ENCODE measurements around the gene ATF5.
A peak's percentile ranks its signal among the peaks of the same experiment; 100 is the strongest.
"Not testable (repeated sequence)": the region's sequence is repeated elsewhere in the genome, so short reads cannot be mapped to it uniquely, and the experiment has no call there.

Gene ATF5

DNA sequence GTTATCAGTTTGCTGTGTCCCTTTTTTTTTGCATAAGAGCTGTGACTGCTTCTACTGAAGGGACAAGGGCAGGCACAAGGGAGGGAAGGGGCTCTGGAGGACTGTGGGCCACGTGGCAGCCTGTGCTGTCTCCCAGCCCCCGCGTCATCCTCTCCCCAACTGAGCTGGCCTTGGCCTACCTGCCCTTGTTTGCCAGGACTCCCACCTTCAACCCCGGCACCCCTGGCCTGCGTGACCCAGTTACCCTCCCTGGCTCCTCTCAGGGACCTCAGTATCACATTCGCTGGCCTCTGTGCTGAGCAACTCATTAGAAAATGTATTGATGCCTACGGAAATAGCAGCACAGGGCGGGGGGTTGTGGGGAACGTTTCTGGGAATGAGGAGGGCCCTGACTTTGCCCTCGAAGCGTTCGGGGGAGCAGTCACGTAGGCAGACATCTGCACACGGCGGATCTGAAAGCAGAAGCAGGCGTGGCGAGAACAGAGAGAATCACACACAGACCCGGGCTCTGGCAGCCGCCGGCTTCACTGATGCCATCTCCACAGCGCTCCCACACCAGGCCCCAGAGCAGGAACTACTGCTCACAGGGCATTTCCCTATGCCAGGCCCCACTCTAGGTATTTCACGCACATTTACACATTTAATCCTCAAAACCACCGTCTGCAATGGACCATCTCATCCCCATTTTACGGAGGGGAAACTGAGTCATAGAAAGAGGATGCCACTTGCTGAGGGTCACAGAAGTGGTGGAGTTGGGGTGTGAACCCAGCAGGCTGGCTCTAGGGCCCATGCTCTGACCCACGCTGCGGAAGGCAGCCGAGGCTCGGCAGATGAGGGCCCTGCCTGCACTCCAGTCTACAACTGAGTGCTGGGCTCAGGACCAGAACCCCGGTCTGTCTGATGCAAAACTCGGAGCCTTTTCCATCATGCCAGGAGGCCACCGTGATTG lies 5.7 kb upstream of the ATF5 start:
- DNase-seq (ENCODE audit: low read depth) = no peak

DNA sequence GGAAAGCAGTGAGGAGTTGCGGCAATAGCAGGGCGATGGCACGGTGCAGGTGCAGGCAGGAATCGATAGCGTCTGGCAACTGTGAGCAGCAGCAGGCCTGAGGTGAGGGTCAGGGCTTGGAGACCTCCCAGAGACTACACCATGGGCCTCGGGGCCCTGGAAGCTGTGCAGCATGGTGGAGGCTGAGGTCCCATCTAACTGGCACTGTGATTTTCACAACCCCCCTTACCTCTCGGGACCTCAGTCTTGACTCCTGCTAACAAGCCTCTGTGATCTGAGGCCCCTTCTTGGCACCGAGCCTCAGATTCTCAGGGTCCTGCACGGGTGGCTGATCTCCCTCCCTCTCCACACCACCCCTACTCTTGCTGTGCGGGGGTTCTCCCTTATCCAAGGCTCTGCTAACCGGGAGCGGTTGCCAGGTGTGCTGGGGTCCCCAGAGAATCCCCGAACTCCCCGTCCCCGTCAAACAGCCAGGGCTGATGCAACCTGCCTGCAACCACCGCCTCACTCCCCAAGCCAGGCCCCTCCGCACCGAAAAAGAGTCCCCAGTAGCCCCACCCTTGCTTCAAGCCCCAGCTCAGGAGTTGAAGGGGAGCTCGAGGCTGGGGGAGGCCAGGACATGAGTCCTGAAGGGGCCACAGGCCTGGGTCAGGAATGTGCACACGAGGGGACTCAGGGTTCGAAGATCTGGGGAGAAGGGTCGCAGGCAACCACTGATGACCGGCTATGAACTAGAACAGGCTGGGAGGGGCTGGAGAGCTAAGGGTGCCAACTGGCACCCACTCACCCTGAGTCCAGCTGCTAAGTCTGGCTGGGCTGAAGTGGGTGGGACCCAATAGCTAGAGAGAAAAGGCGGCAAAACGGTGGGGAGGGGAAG lies 4.8 kb upstream of the ATF5 start:
- DNase-seq (ENCODE audit: low read depth) = no peak

DNA sequence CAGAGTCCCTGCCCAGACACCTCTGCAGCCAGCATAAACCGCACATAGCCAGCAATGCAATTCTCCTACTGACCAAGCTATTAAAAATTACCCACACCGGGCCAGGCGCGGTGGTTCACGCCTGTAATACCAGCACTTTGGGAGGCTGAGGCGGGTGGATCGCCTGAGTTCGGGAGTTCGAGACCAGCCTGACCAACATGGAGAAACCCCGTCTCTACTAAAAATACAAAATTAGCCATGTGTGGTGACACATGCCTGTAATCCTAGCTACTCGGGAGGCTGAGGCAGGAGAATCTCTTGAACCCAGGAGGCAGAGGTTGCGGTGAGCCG lies 4.2 kb upstream of the ATF5 start:
- not testable (repeated sequence) for DNase-seq (ENCODE audit: low read depth)

DNA sequence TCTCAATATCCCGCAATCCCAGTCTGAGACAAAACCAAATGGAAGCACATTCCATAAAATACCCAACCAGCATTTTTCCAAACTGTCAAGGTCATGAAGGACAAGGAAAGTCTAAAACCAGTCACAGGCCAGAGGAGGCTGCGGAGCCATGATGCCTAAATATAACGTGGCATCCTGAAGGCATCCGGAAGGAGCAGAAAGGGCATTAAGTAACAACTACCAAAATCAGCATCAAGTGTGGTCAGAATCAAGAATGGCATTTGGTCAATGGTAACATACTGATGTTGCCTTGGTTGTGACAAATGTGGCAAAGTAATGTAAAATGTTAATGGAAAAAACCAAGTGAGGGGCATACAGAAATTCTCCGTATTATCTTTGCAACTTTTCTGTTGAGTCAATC lies 3.5 kb upstream of the ATF5 start:
- no peak for DNase-seq (ENCODE audit: low read depth)

DNA sequence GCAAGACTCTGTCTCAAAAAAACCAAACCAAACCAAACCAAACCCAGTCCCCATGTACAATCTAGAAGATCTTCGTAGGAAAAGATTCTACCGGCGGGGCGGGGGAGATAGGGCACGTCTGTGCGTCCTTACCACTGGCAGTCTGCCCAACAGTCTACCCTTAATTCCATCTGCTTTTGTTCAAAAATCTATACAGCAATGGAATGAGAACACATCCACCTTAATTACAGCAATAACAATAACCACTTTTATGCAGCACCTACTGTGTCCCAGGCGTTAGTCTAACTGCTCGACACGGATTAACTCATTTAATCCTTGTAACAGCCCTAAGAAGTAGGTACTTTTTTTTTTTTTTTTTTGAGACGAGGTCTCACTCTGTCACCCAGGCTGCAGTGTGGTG lies 2.5 kb upstream of the ATF5 start:
- no peak for DNase-seq (ENCODE audit: low read depth)

DNA sequence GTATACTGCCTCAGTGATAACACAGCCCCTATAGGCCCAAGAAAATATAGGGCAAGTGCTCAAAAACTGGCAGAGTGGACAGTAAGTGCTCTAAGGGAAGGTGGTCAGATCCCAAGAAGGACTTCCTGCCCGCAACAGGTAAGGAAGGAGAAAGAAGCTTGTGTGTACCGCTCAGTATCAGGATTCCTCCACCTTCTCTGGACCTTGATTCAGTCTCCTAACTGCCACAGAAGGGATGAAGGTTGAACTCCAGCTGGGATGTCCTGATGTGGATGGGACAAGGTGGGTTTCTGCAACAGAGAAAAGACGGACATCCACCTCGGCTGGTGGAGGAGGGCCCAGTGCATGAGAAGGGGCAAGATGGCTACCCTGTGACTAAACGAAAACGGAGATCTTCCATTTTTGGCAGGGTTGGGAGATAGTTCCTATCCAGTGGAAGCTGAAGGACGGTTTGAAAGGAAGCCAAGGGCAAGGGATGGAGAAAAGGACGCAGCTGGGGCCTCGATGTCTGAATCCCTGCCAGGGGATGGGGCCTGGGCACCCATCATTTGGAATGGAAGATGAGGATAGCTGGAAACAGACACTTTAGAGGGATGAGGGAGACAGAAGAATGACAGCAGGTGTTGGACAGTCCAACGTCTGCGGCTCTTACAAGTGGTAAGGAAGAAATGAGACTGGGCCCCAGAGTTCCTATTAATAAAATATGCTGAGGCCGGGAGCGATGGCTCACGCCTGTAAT lies 1.3 kb upstream of the ATF5 start:
- no peak for DNase-seq (ENCODE audit: low read depth)

DNA sequence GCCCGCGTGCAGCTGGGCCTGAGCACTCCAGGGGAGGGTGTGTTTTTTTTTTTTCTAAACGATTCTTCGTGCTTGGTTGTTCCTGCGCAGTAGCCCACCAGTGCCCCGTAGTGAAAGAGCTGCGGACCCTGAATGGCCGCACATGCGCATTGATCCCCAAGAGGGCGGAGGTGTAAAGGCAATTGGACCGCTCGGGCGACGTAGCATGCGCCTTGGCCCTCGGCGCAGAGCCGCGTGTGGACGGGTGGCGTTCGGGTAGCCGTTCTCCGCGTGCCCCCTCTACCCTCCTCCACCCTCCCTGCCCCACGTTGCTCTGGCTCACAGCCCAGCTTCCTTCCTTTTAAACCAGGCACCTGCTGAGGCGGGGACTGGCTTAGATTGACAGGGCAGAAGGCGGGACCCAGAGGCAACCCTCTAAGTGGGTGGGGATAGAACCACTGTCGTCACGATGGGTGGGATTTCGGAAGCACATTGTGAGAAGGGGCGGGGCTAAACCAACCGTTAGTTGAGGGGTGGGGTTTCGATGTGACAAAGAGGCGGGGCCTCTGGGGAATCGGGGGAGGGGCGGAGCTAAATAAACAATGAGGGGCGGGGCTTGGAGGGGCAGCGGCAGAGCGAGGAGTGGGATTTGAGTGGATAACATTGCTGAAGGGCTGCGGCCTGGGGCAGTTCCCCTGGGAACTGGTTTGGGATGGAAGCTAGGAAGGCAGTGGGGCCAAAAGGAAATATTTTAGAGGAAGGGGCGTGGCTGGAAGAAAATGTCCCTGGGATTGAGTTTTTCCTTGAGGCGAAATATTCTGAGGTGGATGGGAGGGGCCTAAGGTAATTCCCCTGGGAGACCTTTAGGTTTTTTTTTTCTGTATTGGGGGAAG lies 842 bp downstream of the ATF5 start:
- DNase-seq (ENCODE audit: low read depth) = peak; percentile 100

DNA sequence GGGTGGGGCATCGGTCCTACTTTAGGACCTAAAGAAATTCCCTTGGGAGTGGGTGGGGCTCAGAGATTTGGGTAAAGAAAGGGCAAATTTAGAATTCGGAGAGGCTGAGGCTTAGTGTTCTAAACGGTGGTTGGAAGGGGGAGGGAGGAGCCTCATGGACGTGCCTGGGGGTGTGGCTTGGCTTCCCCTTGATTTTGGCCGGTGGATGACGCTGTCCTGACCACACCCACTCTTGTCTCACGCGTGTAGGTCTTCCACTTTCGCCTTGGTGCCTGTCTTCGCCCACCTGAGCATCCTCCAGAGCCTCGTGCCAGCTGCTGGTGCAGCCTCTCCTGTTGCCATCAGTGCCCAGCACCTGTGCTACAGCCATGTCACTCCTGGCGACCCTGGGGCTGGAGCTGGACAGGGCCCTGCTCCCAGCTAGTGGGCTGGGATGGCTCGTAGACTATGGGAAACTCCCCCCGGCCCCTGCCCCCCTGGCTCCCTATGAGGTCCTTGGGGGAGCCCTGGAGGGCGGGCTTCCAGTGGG lies 1.5 kb downstream of the ATF5 start:
- no peak for DNase-seq (ENCODE audit: low read depth)

DNA sequence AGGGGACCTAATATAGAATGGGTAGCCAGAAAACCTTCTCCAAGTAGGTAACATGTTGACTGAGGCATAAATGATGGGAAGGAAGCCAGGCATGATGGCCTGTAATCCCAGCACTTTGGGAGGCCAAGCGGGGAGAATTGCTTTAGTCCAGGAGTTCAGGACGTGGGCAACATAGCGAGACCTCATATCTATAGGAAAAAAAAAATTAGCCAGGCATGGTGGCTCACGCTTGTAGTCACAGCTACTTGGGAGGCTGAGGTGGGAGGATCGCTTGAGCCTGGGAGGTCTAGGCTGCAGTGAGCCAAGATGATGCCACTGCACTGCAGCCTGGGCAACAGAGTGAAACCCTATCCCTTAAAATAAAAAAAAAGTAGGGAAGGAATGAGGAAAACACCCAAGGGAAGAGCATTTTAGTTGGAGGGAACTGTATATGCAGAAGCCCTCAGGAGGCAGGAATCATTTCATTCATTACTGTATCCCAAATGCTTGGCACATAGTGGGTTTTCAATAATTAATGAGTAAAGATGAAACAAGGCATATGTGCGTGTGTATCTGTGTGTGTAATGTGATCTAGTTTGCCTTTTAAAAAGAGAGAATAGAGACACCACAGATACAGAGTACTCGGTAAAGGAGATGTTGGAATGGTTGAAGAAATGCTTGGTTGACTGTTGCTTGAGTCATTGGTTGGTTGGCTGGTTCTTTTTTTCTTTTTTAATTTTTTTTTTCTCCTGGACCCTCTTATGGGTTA lies 2.5 kb downstream of the ATF5 start:
- DNase-seq (ENCODE audit: low read depth) = no peak

DNA sequence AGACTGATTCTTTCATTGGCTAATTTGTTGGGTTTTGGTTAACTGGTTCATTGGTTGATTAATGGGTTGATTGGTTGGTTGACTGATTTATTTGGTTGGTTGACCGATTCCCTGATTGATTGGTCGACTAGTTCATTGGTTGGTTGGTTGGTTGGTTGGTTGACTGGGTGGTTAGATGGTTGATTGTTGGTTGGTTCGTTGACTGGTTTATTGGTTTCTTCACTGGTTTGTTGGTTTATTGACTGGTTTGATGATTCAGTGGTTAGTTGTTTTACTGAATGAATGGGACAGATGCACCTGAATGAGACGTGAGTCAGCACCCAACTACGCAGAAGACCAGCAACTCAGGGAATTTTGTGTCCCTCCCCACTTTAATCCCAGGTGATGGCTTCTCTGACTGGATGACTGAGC lies 3.0 kb downstream of the ATF5 start:
- no peak for DNase-seq (ENCODE audit: low read depth)

DNA sequence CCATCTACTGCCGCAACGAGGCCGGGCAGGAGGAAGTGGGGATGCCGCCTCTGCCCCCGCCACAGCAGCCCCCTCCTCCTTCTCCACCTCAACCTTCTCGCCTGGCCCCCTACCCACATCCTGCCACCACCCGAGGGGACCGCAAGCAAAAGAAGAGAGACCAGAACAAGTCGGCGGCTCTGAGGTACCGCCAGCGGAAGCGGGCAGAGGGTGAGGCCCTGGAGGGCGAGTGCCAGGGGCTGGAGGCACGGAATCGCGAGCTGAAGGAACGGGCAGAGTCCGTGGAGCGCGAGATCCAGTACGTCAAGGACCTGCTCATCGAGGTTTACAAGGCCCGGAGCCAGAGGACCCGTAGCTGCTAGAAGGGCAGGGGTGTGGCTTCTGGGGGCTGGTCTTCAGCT lies 3.7 kb downstream of the ATF5 start:
- no peak for DNase-seq (ENCODE audit: low read depth)

DNA sequence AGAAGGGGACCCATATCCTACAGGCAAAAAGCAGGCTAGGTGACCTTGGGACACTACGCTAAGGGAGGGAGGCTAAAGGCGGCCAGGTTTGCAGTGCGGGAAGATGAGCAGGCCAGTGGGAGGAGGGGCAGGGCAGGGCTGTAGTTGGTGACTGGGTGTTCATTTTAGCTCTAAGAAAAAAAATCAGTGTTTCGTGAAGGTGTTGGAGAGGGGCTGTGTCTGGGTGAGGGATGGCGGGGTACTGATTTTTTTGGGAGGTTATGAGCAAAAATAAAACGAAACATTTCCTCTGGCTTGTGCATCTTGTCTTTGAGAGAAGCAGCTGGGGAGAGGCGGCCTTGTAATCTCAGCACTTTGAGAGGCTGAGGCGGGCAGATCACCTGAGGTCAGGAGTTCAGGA lies 4.6 kb downstream of the ATF5 start:
- no peak for DNase-seq (ENCODE audit: low read depth)

DNA sequence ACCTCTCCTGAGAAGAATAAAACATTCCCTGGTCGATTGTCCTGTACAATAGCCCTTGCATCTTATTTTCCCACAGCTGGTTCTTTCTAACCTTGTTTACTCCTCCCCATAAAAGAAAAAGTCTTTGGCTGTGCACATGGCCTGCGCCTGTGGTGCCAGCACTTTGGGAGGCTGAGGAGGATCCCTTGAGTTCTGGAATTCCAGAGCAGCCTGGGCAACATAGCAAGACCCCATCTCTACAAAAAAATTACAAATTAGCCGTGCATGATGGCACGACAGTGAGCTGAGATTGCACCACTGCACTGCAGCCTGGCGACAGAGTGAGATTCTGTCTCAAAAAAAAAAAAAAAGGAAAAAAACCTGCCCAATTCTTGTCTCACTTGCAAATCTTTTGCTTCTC lies 7.5 kb downstream of the ATF5 start:
- no peak for DNase-seq (ENCODE audit: low read depth)

DNA sequence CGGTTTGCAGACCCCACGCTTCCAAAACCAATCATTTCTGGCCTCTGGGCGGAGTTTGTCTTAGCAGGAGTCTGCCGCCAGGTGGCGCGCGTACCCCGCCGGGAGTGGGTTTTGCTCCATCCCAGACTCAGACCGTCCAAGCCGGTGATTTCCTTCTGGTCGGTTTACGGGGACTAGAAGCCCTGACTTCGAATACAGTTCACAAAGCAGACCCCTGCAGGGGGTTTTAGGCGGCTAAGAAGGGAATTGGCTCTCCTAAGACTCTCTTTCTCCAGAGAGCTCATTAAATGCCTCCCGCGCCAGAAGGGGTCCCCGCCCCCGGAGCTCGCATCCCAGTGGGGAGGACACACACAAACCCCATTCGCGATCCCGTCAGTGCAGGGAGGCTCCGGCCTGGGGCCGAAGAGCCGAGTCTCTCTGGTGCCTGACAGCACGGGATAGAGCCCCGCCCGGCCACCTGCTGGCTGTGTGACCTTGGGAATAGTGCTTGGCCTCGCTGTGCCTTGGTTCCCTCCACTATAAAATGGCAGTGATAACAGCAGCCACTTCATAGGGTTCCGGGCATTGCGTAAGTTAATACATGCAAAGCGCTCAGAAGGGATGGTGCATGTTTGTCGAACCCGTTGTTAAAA lies 8.9 kb downstream of the ATF5 start:
- DNase-seq (ENCODE audit: low read depth) = no peak

DNA sequence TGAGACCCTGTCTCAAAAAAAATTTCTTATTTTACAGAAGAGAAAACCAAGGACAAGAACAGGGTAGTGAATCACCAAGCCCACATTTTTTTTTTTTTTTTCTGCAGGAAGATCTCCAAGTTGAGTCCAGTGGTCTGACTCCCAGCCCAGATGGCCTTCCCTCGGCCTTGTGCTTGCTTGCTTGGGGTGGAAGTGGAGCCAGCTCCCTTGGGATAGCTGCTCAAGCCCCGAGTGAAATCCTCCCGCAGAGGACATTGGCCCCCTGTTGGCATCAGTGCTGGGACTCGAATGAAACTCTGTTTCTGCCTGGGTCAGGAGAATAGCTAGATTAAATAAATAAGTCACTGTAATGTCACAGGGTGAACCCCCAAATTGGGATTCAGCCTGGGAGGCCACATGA lies 9.7 kb downstream of the ATF5 start:
- no peak for DNase-seq (ENCODE audit: low read depth)

DNA sequence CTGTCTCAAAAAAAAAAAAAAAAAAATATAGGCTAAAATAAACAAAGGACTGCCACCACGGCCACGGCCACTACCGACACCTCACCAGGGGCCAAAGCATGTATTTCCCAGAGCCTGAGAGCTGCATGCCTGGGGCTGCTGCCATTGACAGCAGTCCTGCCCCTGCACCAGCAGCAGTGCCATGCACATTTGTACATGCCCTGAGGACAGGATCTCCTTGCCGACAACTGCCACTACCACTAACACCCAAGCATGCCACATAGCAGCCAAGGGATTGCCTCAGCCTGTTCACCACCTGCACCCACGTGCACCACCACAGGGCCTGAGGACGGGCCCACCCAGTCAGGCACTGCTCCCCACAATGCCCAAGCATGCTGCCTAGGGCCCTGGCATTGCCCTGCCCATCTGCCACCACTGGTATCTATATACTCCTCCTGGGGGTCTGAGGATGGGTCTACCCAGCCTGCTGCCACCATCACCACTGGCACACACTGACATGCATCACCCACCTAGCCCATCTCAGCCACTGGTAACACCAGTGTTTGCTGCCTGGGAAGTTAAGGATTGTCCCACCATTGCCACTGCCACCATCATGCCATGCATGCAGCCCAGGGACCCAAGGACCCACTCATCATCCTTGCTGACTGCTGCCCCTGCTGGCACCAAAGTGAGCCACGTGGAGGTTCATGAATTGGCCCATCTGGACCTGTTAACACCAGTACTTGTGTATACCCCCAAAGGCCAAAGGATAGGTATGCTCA lies 10.9 kb downstream of the ATF5 start:
- DNase-seq (ENCODE audit: low read depth) = no peak

DNA sequence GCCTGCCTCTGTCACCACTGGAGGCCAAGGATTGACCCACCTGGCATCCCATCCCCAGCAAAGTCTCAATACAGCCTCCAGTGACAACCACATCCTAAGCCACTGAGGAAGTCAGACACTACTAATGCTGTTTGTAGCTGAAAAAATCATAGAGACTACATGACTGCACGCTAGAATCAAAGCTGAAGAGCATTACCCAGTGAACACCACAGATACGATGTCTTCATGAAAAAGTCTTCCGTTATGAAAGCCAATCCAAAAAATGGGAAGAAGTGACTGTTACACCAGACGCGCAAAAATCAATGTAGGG lies 11.4 kb downstream of the ATF5 start:
- DNase-seq (ENCODE audit: low read depth) = no peak

DNA sequence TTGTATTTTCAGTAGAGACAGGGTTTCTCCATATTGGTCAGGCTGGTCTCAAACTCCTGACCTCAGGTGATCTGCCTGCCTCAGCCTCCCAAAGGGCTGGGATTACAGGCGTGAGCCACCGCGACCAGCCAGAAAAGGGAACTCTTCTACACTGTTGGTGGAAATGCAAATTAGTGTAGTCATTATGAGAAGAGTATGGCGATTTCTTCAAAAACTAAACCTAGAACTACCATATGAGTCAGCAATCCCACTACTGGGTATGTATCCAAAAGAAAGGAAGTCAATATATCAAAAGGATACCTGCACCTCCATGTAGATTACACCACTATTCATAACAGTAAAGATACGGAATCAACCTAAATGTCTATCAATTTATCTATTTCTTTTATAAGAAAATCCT lies 15.6 kb downstream of the ATF5 start:
- DNase-seq (ENCODE audit: low read depth) = not testable (repeated sequence)

DNA sequence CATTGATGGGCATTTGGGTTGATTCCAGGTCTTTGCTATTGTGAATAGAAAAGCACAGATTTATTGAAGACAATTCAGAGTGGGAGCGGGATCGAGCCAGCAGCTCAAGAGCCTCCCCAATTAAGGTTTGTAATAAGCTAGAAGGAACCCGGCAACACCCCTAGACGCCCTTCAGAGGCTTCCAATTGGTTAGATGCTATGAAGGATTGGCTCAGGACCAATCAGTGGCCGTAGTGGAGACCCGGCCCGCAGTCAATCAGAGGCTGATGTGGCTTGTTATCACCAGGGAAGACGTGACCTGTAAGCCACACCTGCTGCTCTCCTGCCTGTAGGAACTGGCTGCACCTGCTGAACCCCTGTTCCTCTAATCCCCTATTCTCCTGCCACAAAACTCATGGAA lies 17.4 kb downstream of the ATF5 start:
- no peak for DNase-seq (ENCODE audit: low read depth)

Measured in CMK (cell line).